Keratinocyte (primary cell): Measurements from ENCODE around the gene ROMO1.
"Not testable (repeated sequence)": the region's sequence is repeated elsewhere in the genome, so short reads cannot be mapped to it uniquely, and the experiment has no call there.

Experiments used
- CTCF ChIP-seq, 3 experiments: IDR thresholded peaks in 1 of 3; conservative IDR thresholded peaks in 1 of 3; optimal IDR thresholded peaks in 1 of 3; 2 replicates in 2 of 3; 3 replicates in 1 of 3; pipeline versions ENCODE3 to v1.5.1; 2011; ENCODE audit warnings: low read length in 3 of 3, mild to moderate bottlenecking in 3 of 3, moderate library complexity in 2 of 3, control low read depth in 1 of 3, inconsistent platforms in 1 of 3; ENCODE audit not compliant: insufficient read depth in 2 of 3; ENCODE audit errors: extremely low read depth in 1 of 3
- EZH2 ChIP-seq: IDR thresholded peaks from one replicate; pipeline ENCODE4 v1.6.1; 2012; ENCODE audit warnings: inconsistent platforms, mild to moderate bottlenecking, low read length, moderate library complexity

DNA sequence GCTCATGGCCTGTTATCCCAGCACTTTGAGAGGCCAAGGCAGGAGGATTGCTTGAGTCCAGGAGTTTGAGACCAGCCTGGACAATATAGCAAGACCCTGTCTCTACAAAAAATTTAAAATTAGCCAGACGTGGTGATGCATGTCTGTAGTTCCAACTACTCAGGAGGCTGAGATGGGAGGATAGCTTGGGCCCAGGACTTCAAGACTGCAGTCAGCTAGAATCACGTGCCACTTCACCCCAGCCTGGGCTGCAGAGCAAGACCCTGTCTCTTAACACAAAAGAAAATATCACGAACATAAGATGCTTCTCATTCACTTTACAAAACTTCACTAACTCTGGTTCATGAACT lies 45.3 kb downstream of the ROMO1 start:
- TF ChIP-seq CTCF (optimal IDR thresholded peaks at IDR 0.05 in 1 of 3, IDR thresholded peaks at IDR 0.05 in 1 of 3, conservative IDR thresholded peaks at IDR 0.05 in 1 of 3; ENCODE audit: extremely low read depth in 1 of 3, insufficient read depth in 2 of 3, low read length in 3 of 3); EZH2: not testable (repeated sequence)
